Measurements from ENCODE around the gene TSFM. TPM values are rescaled to one million over a fixed set of nuclear protein-coding genes. Genes with fewer than 3 reads are reported as not detected.

The TSFM gene
- total and polyA plus RNA-seq, 4 donors, result 30.7 to 46.8 (median 36.5) TPM

DNA sequence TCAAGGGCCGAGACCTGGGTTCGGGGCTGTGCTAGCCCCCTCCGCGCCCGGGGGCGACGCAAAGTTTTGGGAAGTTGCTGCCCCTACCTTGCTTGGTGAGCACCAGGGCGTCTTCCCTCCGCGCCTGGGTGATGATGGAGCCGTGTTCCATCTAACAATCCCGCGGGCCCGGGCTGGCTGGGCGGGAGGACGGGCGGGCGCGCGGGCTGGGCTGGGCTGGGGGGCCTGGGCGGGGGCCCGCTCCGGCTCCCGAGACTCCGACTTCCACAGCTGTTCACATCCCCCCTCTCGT is 63.6 kb downstream of the TSFM start:
- H3K36me3 ChIP-seq (ENCODE audit: control insufficient read depth, insufficient read depth, low read length), result peaks cover 3% of the 10 kb centered on the region
- no peaks in the 10 kb centered on the region for H3K9me3 ChIP-seq (ENCODE audit: control insufficient read depth, insufficient read depth, low read length)
- WGBS (ENCODE audit: insufficient coverage), result under 1% methylated on average over 20 of the region's 26 CpGs
- peak overlapping the region; percentile 100 for H3K4me3 ChIP-seq (ENCODE audit: low read depth, low read length)
- no peak for DNase-seq (ENCODE audit: low read depth in 4 of 6, low spot score in 6 of 6)
- peaks cover 43% of the 10 kb centered on the region for H3K4me1 ChIP-seq (ENCODE audit: control insufficient read depth, insufficient read depth, low read length)
- H3K27ac ChIP-seq (ENCODE audit: low read depth, low read length), result peak overlapping the region; percentile 99
- H3K27me3 ChIP-seq (ENCODE audit: control insufficient read depth, insufficient read depth, low read length), result no peaks in the 10 kb centered on the region

GRCh38 chr12:57846577-57847319 is 64.2 kb downstream of the TSFM start, which contains the start of gene CTDSP2:
CTDSP2 (minus strand) TSS chr12:57846729; CDS start chr12:57846435, 294 bp downstream.
- peak; percentile 90 to 99 (median 96) for DNase-seq (ENCODE audit: low read depth in 4 of 6, low spot score in 6 of 6)
- peaks cover 41% of the 10 kb centered on the region for H3K4me1 ChIP-seq (ENCODE audit: control insufficient read depth, insufficient read depth, low read length)
- no peaks in the 10 kb centered on the region for H3K9me3 ChIP-seq (ENCODE audit: control insufficient read depth, insufficient read depth, low read length)
- H3K27me3 ChIP-seq (ENCODE audit: control insufficient read depth, insufficient read depth, low read length), result peaks cover 2% of the 10 kb centered on the region
- WGBS (ENCODE audit: insufficient coverage), result 0% methylated on average over 46 of the region's 58 CpGs
- H3K36me3 ChIP-seq (ENCODE audit: control insufficient read depth, insufficient read depth, low read length), result peaks cover 3% of the 10 kb centered on the region
- H3K27ac ChIP-seq (ENCODE audit: low read depth, low read length), result peak within 1 kb of the TSS; percentile 99
- H3K4me3 ChIP-seq (ENCODE audit: low read depth, low read length), result peak within 1 kb of the TSS; percentile 100

Small RNAs within 50 kb of the gene (small RNA-seq; reads per million reads assigned to genes)
- gene MIR26A2 (ENCODE audit: low replicate concordance) (7.1 reads per million, percentile 95 among the genes with 10 or more reads in this experiment), gene RNU6-1083P (ENCODE audit: low replicate concordance) (not detected)

Other genes starting within 250 kb of the TSFM start
- 100 to 1,000 TPM; 125 to 162 TPM for gene DCTN2, start 235.6 kb upstream of the TSFM start, total RNA-seq
- gene DCTN2, start 235.6 kb upstream of the TSFM start, polyA plus RNA-seq (ENCODE audit: insufficient read length in 2 of 2), result 100 to 1,000 TPM; 232 to 246 TPM
- 100 to 1,000 TPM in 1 of 2 donors, 10 to 100 TPM in 1; 34.8 to 101 TPM for gene KIF5A, start 232.7 kb upstream of the TSFM start, total RNA-seq
- gene KIF5A, start 232.7 kb upstream of the TSFM start, polyA plus RNA-seq (ENCODE audit: insufficient read length in 2 of 2), result 100 to 1,000 TPM; 188 to 224 TPM
- gene PIP4K2C, start 191.6 kb upstream of the TSFM start, total RNA-seq, result 10 to 100 TPM; 12.5 to 19.9 TPM
- 10 to 100 TPM; 19.0 to 20.7 TPM for gene PIP4K2C, start 191.6 kb upstream of the TSFM start, polyA plus RNA-seq (ENCODE audit: insufficient read length in 2 of 2)
- gene DTX3, start 178.0 kb upstream of the TSFM start, total RNA-seq, result 10 to 100 TPM; 36.2 to 66.3 TPM
- 100 to 1,000 TPM; 144 to 162 TPM for gene DTX3, start 178.0 kb upstream of the TSFM start, polyA plus RNA-seq (ENCODE audit: insufficient read length in 2 of 2)
- gene ARHGEF25, start 171.4 kb upstream of the TSFM start, total RNA-seq, result 10 to 100 TPM; 27.2 to 42.4 TPM
- 10 to 100 TPM; 47.7 to 61.9 TPM for gene ARHGEF25, start 171.4 kb upstream of the TSFM start, polyA plus RNA-seq (ENCODE audit: insufficient read length in 2 of 2)
- 10 to 100 TPM; 11.7 to 19.7 TPM for gene B4GALNT1, start 149.6 kb upstream of the TSFM start, total RNA-seq
- 10 to 100 TPM; 45.7 to 50.0 TPM for gene B4GALNT1, start 149.6 kb upstream of the TSFM start, polyA plus RNA-seq (ENCODE audit: insufficient read length in 2 of 2)
- gene OS9, start 88.7 kb upstream of the TSFM start, total RNA-seq, result 100 to 1,000 TPM; 140 to 261 TPM
- gene OS9, start 88.7 kb upstream of the TSFM start, polyA plus RNA-seq (ENCODE audit: insufficient read length in 2 of 2), result 100 to 1,000 TPM; 178 to 203 TPM
- gene AGAP2, start 44.0 kb upstream of the TSFM start, total RNA-seq, result 10 to 100 TPM; 13.0 to 27.5 TPM
- gene AGAP2, start 44.0 kb upstream of the TSFM start, polyA plus RNA-seq (ENCODE audit: insufficient read length in 2 of 2), result 100 to 1,000 TPM; 109 to 120 TPM
- 10 to 100 TPM; 56.0 to 64.0 TPM for gene TSPAN31, start 37.7 kb upstream of the TSFM start, total RNA-seq
- gene TSPAN31, start 37.7 kb upstream of the TSFM start, polyA plus RNA-seq (ENCODE audit: insufficient read length in 2 of 2), result 10 to 100 TPM; 72.6 to 86.5 TPM
- 100 to 1,000 TPM in 1 of 2 donors, 10 to 100 TPM in 1; 62.9 to 116 TPM for gene CDK4, start 30.5 kb upstream of the TSFM start, total RNA-seq
- 100 to 1,000 TPM; 138 to 142 TPM for gene CDK4, start 30.5 kb upstream of the TSFM start, polyA plus RNA-seq (ENCODE audit: insufficient read length in 2 of 2)
- gene MARCHF9, start 27.7 kb upstream of the TSFM start, total RNA-seq, result 10 to 100 TPM; 13.0 to 13.3 TPM
- gene MARCHF9, start 27.7 kb upstream of the TSFM start, polyA plus RNA-seq (ENCODE audit: insufficient read length in 2 of 2), result 10 to 100 TPM; 43.6 to 47.7 TPM
- gene CYP27B1, start 15.7 kb upstream of the TSFM start, total RNA-seq, result under 1 TPM in 1 of 2 donors, not detected in 1; 0.72 TPM
- gene CYP27B1, start 15.7 kb upstream of the TSFM start, polyA plus RNA-seq (ENCODE audit: insufficient read length in 2 of 2), result 1 to 10 TPM; 1.4 to 1.9 TPM
- 10 to 100 TPM in 1 of 2 donors, 1 to 10 TPM in 1; 4.1 to 11.6 TPM for gene METTL1, start 10.7 kb upstream of the TSFM start, total RNA-seq
- 10 to 100 TPM; 12.7 to 17.6 TPM for gene METTL1, start 10.7 kb upstream of the TSFM start, polyA plus RNA-seq (ENCODE audit: insufficient read length in 2 of 2)
- 1 to 10 TPM; 5.5 to 6.1 TPM for gene EEF1AKMT3, start 10.2 kb upstream of the TSFM start, total RNA-seq
- gene EEF1AKMT3, start 10.2 kb upstream of the TSFM start, polyA plus RNA-seq (ENCODE audit: insufficient read length in 2 of 2), result 1 to 10 TPM; 4.7 to 6.0 TPM
- 100 to 1,000 TPM in 1 of 2 donors, 1 to 10 TPM in 1; 8.5 to 135 TPM for gene AVIL, start 35.9 kb downstream of the TSFM start, total RNA-seq
- 10 to 100 TPM; 13.7 to 17.5 TPM for gene AVIL, start 35.9 kb downstream of the TSFM start, polyA plus RNA-seq (ENCODE audit: insufficient read length in 2 of 2)
- gene CTDSP2, start 63.9 kb downstream of the TSFM start, total RNA-seq, result 100 to 1,000 TPM in 1 of 2 donors, 10 to 100 TPM in 1; 42.6 to 103 TPM
- 100 to 1,000 TPM; 101 to 111 TPM for gene CTDSP2, start 63.9 kb downstream of the TSFM start, polyA plus RNA-seq (ENCODE audit: insufficient read length in 2 of 2)
- 10 to 100 TPM in 1 of 2 donors, 1 to 10 TPM in 1; 8.9 to 13.7 TPM for gene ATP23, start 158.8 kb downstream of the TSFM start, total RNA-seq
- gene ATP23, start 158.8 kb downstream of the TSFM start, polyA plus RNA-seq (ENCODE audit: insufficient read length in 2 of 2), result 1 to 10 TPM; 9.0 to 9.7 TPM

All from spinal cord (tissue), 10 donors.